NCI-H2196 (cell line): ENCODE measurements around the gene RASGRP3.

Experiments
- DNase-seq: peaks from one replicate; lab custom pipeline; 2025; ENCODE audit not compliant: unreplicated experiment; lab: John Stamatoyannopoulos, UW

Gene RASGRP3

DNA sequence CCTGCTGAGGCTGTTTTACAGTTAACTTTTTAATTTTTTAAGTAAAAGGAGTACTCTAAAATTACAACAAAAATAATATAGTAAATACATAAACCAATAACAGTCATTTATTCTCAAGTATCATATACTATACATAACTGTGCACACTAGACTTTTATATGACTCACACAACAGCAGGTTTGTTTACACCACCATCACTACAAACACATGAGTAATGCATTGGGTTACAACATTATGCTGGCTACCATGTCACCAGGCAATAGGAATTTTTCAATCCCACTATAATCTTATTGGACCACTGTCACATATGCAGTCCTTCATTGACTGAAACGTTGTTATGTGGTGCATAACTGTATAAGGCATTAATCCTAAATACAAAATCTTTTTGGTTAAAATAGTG lies 42.5 kb downstream of the RASGRP3 start:
- no peak for DNase-seq

DNA sequence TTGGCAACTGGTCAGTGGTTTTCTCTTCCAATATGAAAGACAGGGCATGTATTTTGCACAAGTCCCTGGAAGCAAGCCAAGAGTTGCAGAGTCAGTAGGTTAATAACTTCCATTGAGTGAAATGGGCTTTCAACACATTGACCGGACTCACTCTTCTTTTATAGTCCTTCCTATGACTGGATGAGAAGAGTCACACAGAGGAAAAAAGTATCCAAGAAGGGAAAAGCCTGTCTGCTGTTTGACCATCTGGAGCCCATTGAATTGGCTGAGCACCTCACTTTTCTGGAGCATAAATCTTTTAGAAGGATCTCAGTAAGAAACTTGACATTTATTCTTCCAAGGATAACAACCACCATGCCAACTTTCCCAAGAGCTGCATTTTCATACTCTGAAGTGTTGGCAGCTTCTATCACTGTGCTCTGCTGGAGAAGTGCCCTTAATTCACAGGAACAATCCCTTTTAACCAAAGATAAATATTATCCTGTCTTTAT lies 45.4 kb downstream of the RASGRP3 start:
- no peak for DNase-seq

GRCh38 chr2:33522576-33522975 lies 46.1 kb downstream of the RASGRP3 start:
- DNase-seq = no peak

GRCh38 chr2:33525666-33526065 lies 49.2 kb downstream of the RASGRP3 start:
- no peak for DNase-seq

- DNase-seq = no peak
Measured at GRCh38 chr2:33526132-33526531, 49.7 kb downstream of the RASGRP3 start.

GRCh38 chr2:33526921-33527320 lies 50.5 kb downstream of the RASGRP3 start:
- DNase-seq = no peak

DNA sequence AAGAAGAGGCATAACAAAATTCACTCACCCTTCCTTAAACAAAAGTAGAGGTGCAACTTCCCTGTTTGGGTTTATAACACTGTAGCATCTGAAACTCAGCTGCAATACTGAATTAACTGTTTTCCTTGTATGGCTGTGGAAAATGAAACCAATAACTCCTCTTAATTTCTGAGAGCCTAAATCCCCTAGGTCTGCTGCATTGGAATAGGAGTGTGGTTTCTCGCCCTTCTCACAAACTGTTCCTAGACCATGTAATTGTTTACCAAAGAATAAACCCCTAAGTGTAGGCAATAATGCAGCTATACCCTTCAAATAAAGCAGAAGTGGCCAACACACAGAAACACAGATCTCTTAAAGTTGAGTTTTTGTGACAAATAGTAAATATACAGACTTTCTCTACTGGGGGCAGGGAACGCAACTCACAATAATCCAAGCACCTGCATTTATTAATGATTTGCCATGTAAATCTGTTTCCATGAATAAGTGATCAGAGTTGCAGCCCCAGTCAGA lies 52.0 kb downstream of the RASGRP3 start:
- DNase-seq = no peak

DNA sequence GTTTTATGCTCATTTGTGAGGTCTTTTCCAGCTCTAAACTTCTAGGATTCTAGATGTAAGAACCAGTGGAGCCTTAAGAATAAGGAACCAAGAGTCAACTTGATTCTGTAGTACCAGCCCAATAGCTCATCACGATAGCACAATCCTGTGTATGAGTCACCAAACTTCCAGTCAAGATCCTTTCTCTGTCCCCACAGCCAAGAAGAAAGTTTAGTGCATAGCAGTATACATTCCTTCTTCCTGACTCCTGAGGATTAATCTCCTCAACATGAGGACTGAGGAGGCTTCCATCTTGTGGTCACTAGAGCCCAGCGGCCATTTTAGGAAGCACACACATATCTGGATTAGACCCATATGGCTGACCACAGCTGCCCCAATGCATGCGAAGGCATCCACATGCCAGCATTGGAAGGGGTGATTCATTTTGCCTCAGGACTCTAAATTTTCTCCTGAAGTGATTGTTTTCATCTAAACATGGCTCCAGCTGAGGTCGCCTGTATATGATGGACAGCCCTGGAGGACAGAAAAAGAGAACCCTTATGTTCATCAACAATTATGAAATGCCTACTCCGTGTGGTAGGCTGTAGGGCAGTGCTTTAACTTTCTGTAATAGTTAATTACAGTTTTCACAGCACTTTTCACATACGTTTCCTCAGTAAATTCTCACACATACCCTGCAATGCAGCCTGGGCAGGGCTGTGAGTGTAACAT lies 53.5 kb downstream of the RASGRP3 start:
- no peak for DNase-seq

GRCh38 chr2:33530690-33531548 lies 54.5 kb downstream of the RASGRP3 start:
- no peak for DNase-seq

- DNase-seq = no peak
Measured at GRCh38 chr2:33531549-33532059, 55.2 kb downstream of the RASGRP3 start.

DNA sequence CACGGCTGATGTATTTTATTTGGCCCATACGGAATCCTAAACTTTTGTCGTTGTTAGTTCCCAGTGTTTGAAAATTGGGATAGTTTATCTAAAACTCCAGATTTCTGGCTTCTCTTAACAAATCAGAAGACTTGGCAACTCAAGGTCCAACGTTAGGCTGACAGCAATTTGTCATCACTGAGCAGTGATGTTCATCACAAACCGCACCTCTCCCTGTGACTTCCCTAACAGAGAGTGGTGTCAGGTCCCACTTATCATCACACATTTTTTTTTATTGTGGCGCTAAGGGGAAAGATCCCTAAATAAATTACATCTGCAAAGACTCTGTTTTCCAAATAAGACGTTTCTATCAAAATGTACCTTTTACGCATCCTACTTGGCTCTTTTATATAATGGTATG lies 55.7 kb downstream of the RASGRP3 start:
- DNase-seq = no peak

DNA sequence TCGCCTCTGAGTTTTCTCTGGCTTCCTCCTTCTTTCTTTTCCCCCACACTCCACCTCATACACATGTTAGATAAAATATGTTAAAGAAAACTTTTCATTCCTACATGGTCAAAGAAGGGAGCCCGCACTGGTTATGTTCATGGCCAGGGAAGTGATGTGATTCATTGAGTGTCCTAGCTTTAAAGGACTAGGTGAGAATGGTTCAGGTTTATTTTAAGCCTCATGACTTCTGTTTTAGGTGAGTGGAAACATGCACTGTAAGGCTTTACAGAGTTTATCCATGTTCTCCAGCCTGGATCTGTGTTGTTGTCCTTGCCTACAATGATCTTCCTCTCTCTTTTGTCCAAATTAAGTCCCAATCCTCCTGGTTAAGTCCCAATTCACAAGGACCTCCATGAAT lies 56.5 kb downstream of the RASGRP3 start:
- no peak for DNase-seq

DNA sequence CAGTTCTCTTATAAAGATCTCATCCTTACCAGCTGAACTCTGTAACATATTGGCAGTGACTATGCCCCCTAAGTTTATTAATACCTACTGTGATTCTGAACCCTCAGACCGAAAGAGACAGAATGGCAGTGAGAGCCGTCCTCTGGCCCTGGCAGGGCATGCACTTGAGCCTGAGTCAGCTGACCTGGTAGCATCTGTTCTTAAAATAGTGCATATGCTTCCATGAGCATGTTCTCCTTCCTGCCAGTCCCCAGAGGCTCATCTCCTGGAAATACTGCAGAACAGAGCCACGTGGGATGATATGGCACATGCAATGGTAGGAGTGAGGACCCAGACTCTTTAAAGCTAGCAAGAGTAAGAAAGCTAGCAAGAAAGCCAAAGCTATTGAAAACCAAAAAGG lies 59.0 kb downstream of the RASGRP3 start:
- no peak for DNase-seq

DNA sequence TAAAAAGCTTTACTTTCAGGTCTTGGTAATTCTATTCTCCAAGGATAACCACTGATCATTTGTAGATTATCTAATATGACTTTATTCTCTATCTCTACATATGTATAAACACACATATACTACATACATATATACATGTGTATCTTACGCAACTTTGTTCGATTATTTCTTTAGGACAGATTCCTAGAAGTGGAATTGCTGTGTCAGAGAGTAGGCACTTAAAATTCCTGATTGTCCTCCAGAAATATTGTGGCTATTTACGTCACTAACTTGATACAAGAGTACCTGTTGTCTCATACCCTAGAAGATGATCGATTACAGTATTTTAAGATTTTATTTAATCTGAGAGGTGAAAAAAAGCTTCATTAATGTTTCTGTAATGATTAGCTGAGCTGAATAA lies 64.8 kb downstream of the RASGRP3 start:
- no peak for DNase-seq

- no peak for DNase-seq
Measured at GRCh38 chr2:33550206-33550605, 73.8 kb downstream of the RASGRP3 start.

- DNase-seq = no peak
Measured at GRCh38 chr2:33552758-33553461, 76.5 kb downstream of the RASGRP3 start.

- no peak for DNase-seq
Measured at GRCh38 chr2:33555681-33556080, 79.2 kb downstream of the RASGRP3 start.

DNA sequence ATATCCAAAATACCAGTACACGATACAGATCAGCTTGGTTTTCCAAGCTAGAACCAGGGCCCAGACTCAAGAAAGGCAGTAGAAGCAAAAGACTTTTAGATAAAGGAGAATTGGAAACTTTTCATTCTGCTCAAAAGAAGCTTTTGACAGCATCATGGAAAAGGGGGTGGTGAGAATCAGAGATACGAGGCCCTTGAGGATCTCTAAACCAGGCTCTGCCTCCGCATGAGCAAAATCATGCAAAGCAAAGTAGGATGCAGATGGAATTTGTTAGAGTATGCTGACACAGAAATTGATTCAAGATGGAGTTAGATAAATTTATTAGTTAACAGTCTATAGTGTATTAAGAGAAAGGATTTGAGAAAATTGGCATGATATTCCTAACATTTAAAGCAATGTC lies 82.9 kb downstream of the RASGRP3 start:
- no peak for DNase-seq

DNA sequence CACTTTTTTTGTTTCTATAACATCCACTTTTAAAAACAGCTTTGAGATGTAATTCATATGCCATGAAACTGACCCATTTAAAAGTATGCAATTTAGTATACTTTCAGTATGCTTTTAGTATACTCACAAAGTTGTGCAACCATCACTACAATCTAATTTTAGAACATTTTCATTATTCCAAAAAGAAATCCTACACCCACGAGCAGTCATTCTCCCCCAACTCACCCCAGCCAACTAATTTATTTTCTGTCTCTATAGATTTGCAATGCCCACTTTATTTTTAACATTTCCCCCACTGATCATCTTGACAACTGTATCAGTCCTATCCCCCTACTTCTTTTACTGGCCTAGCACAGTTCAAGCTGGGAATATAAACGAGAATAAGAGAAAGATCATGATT lies 83.6 kb downstream of the RASGRP3 start:
- no peak for DNase-seq

- no peak for DNase-seq
Measured at GRCh38 chr2:33561872-33562271, 85.4 kb downstream of the RASGRP3 start.

GRCh38 chr2:33570681-33571080 lies 94.2 kb downstream of the RASGRP3 start:
- no peak for DNase-seq
